ENCODE results near the gene KIAA0232. TPM values are rescaled to one million over a fixed set of nuclear protein-coding genes. Genes with fewer than 3 reads are reported as not detected.

KIAA0232 gene
- total and polyA plus RNA-seq, 9 of the 15 experiments (the other 6 are each of a cell fraction or from before 2014, with no cell fraction given) = 3.5 to 17.4 (median 13.0) TPM

DNA sequence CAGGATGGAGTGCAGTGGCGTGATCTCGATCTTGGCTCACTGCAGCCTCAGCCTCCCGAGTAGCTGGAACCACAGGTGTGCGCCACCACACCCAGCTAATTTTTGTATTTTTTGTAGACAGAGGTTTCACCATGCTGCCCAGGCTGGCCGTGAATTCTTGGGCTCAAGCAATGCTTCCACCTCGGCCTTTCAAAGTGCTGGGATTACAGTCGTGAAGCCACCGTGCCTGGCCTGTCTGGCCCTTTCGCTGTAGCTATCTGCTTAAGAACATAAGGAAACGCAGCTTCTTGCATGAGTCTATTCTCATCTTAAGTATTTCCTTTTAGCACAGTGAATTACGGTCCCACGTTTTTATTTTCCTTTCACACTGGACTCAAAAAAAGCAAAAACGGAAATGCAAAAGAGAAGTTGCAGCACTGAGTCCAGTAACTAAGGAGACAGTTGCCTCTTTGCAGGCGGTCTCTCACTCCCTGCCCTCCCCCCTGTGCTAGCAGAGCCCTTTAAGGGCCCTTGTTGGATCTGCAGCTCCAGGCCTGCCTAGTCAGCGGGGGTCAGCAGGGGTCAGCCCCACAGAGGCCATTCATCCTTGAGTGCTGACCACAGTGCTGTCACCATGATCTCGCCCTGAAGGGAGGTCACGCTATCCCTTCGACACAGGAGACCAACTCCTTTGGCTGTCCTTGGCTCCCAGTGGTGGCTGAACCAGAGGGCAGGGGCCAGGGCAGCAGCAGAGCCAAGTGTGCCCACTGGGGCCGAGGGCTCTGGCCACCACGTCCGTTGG, 105.3 kb downstream of the KIAA0232 start:
- no peaks in the 10 kb centered on the region for H3K79me2 ChIP-seq (ENCODE audit: control insufficient read depth, insufficient read depth, low read length)
- H3K27ac ChIP-seq (ENCODE audit: extremely low read depth, low read depth, low read length) = peak overlapping the region; percentile 34; the same call in 2 of the 3 replicates
- H3K36me3 ChIP-seq (ENCODE audit: control insufficient read depth, insufficient read depth, low read length) = peaks cover 7% of the 10 kb centered on the region; the same call in 2 of the 3 replicates
- intact Hi-C loops (cut with micrococcal nuclease) = no loop called here
- H3K4me2 ChIP-seq (ENCODE audit: insufficient read depth, low read length) = no peak overlapping the region
- WGBS (ENCODE audit: insufficient coverage, low coverage, missing lambda C conversion rate) = 63% methylated on average over 20 of the region's 21 CpGs
- ATAC-seq (peak; percentile 63), DNase-seq (ENCODE audit: extremely low read depth in 1 of 4, low spot score in 3 of 4) (peak; percentile 53 to 86 (median 62)), FAIRE-seq (peak; percentile 92)
- no peaks in the 10 kb centered on the region for H3K9me1 ChIP-seq (ENCODE audit: control insufficient read depth, insufficient read depth, low read length)
- H3K4me3 ChIP-seq = no peak overlapping the region
- POLR2A ChIA-PET = interaction anchor here (0.6 to 1.6 kb wide), 3 partner anchors 8 to 189 kb away, joined by 3 to 6 read pairs (median 3); no protein-coding TSS in a partner anchor
- peak overlapping the region; percentile 23; the same call in 1 of the 2 replicates for H2AFZ ChIP-seq (ENCODE audit: low read depth, low read length)
- CTCF ChIA-PET (ENCODE audit: low intra/inter-chr PET ratio) = no interaction called here
- no peaks in the 10 kb centered on the region for H3K27me3 ChIP-seq (ENCODE audit: control insufficient read depth in 2 of 2, insufficient read depth in 2 of 2, low read length in 2 of 2)
- H3K4me1 ChIP-seq (replicated peaks in 1 of 2; ENCODE audit: control insufficient read depth in 2 of 2, insufficient read depth in 2 of 2, low read length in 2 of 2) = peaks cover 19 to 43% of the 10 kb centered on the region in 2 experiments
- in situ Hi-C loops (cut with MboI) = no loop called here
- H3K9me3 ChIP-seq (replicated peaks; ENCODE audit: control insufficient read depth, insufficient read depth, low read depth, low read length) = peaks cover 8% of the 10 kb centered on the region
- no peaks in the 10 kb centered on the region for H4K20me1 ChIP-seq (replicated peaks; ENCODE audit: control insufficient read depth, insufficient read depth, low read length)
- BruUV-seq (replicated peaks) = no TSS peak
- peak overlapping the region in 1 of 2 experiments; percentile 36; a peak in 1 of 4 replicates for H3K9ac ChIP-seq (ENCODE audit: insufficient read depth in 1 of 2, low read depth in 2 of 2, low read length in 2 of 2)
- TF ChIP-seq NFIC (IDR thresholded peaks at IDR 0.05) (0 out of 2 replicates have a peak, but pooled peaks have one; percentile 9), ZNF644 (tag; IDR thresholded peaks at IDR 0.05; ENCODE audit: low read depth) (no peak), EP300 (IDR thresholded peaks at IDR 0.05; ENCODE audit: low read length) (no peak), TAL1 (IDR thresholded peaks at IDR 0.05) (peak; percentile 42; the same call in 1 of the 2 replicates), POLR2G (IDR thresholded peaks at IDR 0.05; ENCODE audit: low read depth, low read length) (peak; percentile 49), TRIM24 (IDR thresholded peaks at IDR 0.05) (peak in 1 of 2 experiments; percentile 26; a peak in 1 of 4 replicates), BCOR (IDR thresholded peaks at IDR 0.05) (peak; percentile 45), GATAD2A (IDR thresholded peaks at IDR 0.05) (0 out of 2 replicates have a peak, but pooled peaks have one; percentile 20), ZNF165 (CRISPR knock-in tag; IDR thresholded peaks at IDR 0.05; ENCODE audit: borderline replicate concordance) (no peak), SMC3 (conservative IDR thresholded peaks at IDR 0.05; ENCODE audit: insufficient read depth, low read depth, low read length) (no peak), RBBP5 (IDR thresholded peaks at IDR 0.05; ENCODE audit: borderline replicate concordance, insufficient read depth, low read length, poor library complexity, severe bottlenecking) (peak; percentile 26), MEIS2 (IDR thresholded peaks at IDR 0.05; ENCODE audit: partially characterized antibody) (peak; percentile 73), NCOR1 (IDR thresholded peaks at IDR 0.05) (peak; percentile 26; the same call in 1 of the 2 replicates), CBFA2T2 (conservative IDR thresholded peaks at IDR 0.05) (peak; percentile 62), TCF3 (CRISPR knock-in tag; IDR thresholded peaks at IDR 0.05) (peak; percentile 82), ZNF197 (CRISPR knock-in tag; IDR thresholded peaks at IDR 0.05; ENCODE audit: low read depth) (no peak)
- TF ChIP-seq, protein P1, sequence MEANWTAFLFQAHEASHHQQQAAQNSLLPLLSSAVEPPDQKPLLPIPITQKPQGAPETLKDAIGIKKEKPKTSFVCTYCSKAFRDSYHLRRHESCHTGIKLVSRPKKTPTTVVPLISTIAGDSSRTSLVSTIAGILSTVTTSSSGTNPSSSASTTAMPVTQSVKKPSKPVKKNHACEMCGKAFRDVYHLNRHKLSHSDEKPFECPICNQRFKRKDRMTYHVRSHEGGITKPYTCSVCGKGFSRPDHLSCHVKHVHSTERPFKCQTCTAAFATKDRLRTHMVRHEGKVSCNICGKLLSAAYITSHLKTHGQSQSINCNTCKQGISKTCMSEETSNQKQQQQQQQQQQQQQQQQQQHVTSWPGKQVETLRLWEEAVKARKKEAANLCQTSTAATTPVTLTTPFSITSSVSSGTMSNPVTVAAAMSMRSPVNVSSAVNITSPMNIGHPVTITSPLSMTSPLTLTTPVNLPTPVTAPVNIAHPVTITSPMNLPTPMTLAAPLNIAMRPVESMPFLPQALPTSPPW (CRISPR knock-in tag; IDR thresholded peaks at IDR 0.05) = peak; percentile 42; the same call in 1 of the 2 replicates
- TF ChIP-seq, protein P2, sequence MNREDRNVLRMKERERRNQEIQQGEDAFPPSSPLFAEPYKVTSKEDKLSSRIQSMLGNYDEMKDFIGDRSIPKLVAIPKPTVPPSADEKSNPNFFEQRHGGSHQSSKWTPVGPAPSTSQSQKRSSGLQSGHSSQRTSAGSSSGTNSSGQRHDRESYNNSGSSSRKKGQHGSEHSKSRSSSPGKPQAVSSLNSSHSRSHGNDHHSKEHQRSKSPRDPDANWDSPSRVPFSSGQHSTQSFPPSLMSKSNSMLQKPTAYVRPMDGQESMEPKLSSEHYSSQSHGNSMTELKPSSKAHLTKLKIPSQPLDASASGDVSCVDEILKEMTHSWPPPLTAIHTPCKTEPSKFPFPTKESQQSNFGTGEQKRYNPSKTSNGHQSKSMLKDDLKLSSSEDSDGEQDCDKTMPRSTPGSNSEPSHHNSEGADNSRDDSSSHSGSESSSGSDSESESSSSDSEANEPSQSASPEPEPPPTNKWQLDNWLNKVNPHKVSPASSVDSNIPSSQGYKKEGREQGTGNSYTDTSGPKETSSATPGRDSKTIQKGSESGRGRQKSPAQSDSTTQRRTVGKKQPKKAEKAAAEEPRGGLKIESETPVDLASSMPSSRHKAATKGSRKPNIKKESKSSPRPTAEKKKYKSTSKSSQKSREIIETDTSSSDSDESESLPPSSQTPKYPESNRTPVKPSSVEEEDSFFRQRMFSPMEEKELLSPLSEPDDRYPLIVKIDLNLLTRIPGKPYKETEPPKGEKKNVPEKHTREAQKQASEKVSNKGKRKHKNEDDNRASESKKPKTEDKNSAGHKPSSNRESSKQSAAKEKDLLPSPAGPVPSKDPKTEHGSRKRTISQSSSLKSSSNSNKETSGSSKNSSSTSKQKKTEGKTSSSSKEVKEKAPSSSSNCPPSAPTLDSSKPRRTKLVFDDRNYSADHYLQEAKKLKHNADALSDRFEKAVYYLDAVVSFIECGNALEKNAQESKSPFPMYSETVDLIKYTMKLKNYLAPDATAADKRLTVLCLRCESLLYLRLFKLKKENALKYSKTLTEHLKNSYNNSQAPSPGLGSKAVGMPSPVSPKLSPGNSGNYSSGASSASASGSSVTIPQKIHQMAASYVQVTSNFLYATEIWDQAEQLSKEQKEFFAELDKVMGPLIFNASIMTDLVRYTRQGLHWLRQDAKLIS (CRISPR knock-in tag; IDR thresholded peaks at IDR 0.05) = no peak

Data from K562 (cell line).